DMS114 treated with DMSO at 0.1 percent for 48 hours (cell line): ENCODE data around the gene PTPRJ.
"Not testable (repeated sequence)": the region's sequence is repeated elsewhere in the genome, so short reads cannot be mapped to it uniquely, and the experiment has no call there.

Experiments used
- DNase-seq: peaks from one replicate; lab custom pipeline; 2025; ENCODE audit not compliant: unreplicated experiment; lab: John Stamatoyannopoulos, UW

The PTPRJ gene

GRCh38 chr11:48161951-48162884 is 181.9 kb downstream of the PTPRJ start:
- no peak for DNase-seq

- no peak for DNase-seq
Measured at GRCh38 chr11:48162885-48163268, 182.5 kb downstream of the PTPRJ start.

- no peak for DNase-seq
Measured at GRCh38 chr11:48163360-48164100, 183.2 kb downstream of the PTPRJ start.

GRCh38 chr11:48164836-48165235 is 184.5 kb downstream of the PTPRJ start:
- DNase-seq, result no peak

- DNase-seq, result no peak
Measured at GRCh38 chr11:48165426-48165825, 185.1 kb downstream of the PTPRJ start.

- no peak for DNase-seq
Measured at GRCh38 chr11:48167380-48167779, 187.0 kb downstream of the PTPRJ start.

- no peak for DNase-seq
Measured at GRCh38 chr11:48168815-48169214, 188.5 kb downstream of the PTPRJ start.

GRCh38 chr11:48169259-48169658 is 188.9 kb downstream of the PTPRJ start:
- DNase-seq, result no peak

GRCh38 chr11:48169717-48170116 is 189.4 kb downstream of the PTPRJ start:
- DNase-seq, result no peak

- no peak for DNase-seq
Measured at GRCh38 chr11:48170241-48171233, 190.2 kb downstream of the PTPRJ start.

- DNase-seq, result peak; percentile 31
Measured at GRCh38 chr11:48172818-48173609, 192.7 kb downstream of the PTPRJ start.

GRCh38 chr11:48177661-48178060 is 197.3 kb downstream of the PTPRJ start:
- no peak for DNase-seq

GRCh38 chr11:48180627-48181026 is 200.3 kb downstream of the PTPRJ start:
- no peak for DNase-seq

- DNase-seq, result no peak
Measured at GRCh38 chr11:48182860-48183526, 202.6 kb downstream of the PTPRJ start.

GRCh38 chr11:48184452-48184851 is 204.1 kb downstream of the PTPRJ start:
- no peak for DNase-seq

GRCh38 chr11:48190906-48191654 is 210.7 kb downstream of the PTPRJ start:
- not testable (repeated sequence) for DNase-seq

- no peak for DNase-seq
Measured at GRCh38 chr11:48193876-48194275, 213.5 kb downstream of the PTPRJ start.

GRCh38 chr11:48207881-48208280 is 227.5 kb downstream of the PTPRJ start:
- no peak for DNase-seq

GRCh38 chr11:48210052-48210451 is 229.7 kb downstream of the PTPRJ start:
- DNase-seq, result no peak
